Nephron progenitor cell (in vitro differentiated cells): ENCODE results near the gene ZHX3.
A peak's percentile ranks its signal among the peaks of the same experiment; 100 is the strongest.

Experiments
- DNase-seq: peaks from one replicate; pipeline ENCODE4 v3.0.0; 2021
- H3K27ac Mint-ChIP-seq: 2 replicates; pipeline ENCODE4 v1.8.0; 2021; ENCODE audit warnings: mild to moderate bottlenecking, moderate library complexity, mixed read lengths
- H3K27me3 Mint-ChIP-seq: 2 replicates; pipeline ENCODE4 v1.8.0; 2021; ENCODE audit warnings: mild to moderate bottlenecking, low read depth, mixed read lengths; ENCODE audit not compliant: poor library complexity
- H3K36me3 Mint-ChIP-seq: 2 replicates; pipeline ENCODE4 v1.8.0; 2021; ENCODE audit warnings: low read depth, mixed read lengths
- H3K4me1 Mint-ChIP-seq: 2 replicates; pipeline ENCODE4 v1.8.0; 2021; ENCODE audit warnings: mixed read lengths
- H3K4me3 Mint-ChIP-seq: 2 replicates; pipeline ENCODE4 v1.8.0; 2021; ENCODE audit warnings: mild to moderate bottlenecking, moderate library complexity, mixed read lengths
- H3K9me3 Mint-ChIP-seq: 2 replicates; pipeline ENCODE4 v1.8.0; 2021; ENCODE audit warnings: mild to moderate bottlenecking, moderate library complexity, mixed read lengths
- TF ChIP-seq, protein P1 (sequence below): fragments of 200-600 bp; sonication (generic); IDR thresholded peaks from 2 replicates; pipeline ENCODE4 v1.5.0; 2021; ENCODE audit warnings: antibody characterized with exemption

Gene ZHX3

DNA sequence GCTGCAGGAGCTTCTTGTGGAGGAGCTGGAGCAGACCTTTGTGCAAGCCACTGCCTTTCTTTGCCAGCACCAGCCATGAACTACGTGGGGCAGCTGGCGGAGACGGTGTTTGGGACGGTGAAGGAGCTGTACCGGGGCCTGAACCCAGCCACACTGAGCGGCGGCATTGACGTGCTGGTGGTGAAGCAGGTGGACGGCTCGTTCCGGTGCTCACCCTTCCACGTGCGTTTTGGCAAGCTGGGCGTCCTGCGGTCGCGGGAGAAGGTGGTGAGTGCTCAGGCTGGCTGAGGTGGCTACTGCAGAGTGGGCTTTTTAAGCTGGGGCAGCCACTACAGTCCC lies 28.2 kb upstream of the ZHX3 start:
- H3K27me3 Mint-ChIP-seq = peaks cover 6% of the 10 kb centered on the region
- no peak overlapping the region for H3K4me3 Mint-ChIP-seq
- peaks cover 18% of the 10 kb centered on the region for H3K4me1 Mint-ChIP-seq
- no peak for DNase-seq
- TF ChIP-seq, protein P1, sequence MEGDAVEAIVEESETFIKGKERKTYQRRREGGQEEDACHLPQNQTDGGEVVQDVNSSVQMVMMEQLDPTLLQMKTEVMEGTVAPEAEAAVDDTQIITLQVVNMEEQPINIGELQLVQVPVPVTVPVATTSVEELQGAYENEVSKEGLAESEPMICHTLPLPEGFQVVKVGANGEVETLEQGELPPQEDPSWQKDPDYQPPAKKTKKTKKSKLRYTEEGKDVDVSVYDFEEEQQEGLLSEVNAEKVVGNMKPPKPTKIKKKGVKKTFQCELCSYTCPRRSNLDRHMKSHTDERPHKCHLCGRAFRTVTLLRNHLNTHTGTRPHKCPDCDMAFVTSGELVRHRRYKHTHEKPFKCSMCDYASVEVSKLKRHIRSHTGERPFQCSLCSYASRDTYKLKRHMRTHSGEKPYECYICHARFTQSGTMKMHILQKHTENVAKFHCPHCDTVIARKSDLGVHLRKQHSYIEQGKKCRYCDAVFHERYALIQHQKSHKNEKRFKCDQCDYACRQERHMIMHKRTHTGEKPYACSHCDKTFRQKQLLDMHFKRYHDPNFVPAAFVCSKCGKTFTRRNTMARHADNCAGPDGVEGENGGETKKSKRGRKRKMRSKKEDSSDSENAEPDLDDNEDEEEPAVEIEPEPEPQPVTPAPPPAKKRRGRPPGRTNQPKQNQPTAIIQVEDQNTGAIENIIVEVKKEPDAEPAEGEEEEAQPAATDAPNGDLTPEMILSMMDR = no peak
- no peak overlapping the region for H3K27ac Mint-ChIP-seq
- H3K9me3 Mint-ChIP-seq = no peaks in the 10 kb centered on the region
- H3K36me3 Mint-ChIP-seq = no peaks in the 10 kb centered on the region

DNA sequence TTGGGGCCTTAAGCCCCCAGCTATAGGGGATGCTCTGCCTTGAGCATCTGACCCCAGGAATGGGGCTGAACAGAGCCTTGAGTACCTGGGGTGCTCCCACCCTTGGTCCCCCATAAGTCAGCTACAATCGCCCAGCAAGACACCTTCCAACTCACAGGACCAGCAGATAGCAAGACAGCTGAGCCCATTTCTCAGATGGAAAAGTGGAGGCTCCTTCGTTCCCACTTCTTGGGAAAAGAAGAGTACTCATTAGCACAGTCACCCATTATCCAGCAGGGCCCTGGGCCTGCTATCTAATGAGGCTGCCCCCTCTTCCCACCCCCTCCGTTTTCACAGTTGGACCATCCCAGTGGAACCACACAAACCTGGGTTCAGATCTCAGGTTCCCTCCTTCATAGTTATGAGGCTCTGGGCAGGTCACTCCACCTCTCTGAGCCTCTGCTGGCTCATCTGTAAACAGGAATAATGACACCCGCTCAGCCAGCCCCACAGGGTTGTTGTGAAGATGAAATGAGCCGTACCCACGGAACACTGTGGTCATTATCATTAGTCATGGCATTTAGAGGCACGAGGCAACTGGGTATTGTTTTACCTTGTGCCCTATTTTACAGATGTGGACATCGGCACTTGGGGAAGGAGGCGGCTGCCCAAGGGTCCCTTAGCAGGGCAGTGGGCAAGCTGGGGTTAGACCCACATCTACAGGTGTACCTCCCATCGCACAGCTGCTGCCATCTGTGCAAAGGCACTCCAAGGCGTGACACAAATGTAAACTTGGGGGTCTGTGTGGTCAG lies 27.6 kb upstream of the ZHX3 start:
- DNase-seq = no peak
- TF ChIP-seq, protein P1 = no peak
- H3K9me3 Mint-ChIP-seq = no peaks in the 10 kb centered on the region
- peaks cover 6% of the 10 kb centered on the region for H3K27me3 Mint-ChIP-seq
- no peak overlapping the region for H3K27ac Mint-ChIP-seq
- H3K4me3 Mint-ChIP-seq = no peak overlapping the region
- H3K4me1 Mint-ChIP-seq = peaks cover 21% of the 10 kb centered on the region
- H3K36me3 Mint-ChIP-seq = no peaks in the 10 kb centered on the region

DNA sequence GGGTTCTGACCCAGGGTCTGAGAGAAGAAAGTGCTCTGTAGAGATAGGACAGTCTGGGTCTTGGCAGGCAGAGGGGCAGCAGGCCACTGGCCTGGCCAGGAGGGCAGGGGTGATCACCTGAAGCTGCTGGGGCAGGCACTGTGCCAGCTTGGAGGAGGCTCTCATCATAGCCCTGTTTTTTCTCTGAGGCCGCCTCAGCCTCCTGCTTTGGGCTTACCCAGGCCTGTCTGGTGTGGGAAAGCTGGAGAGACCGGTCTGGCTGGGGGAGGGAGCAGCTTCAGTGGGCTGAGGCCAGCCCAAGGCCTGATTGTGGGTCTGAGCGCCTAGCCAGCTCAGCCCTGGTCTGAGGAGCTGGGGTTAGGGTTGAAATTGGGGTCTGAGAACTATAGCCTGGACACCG lies 26.9 kb upstream of the ZHX3 start:
- no peaks in the 10 kb centered on the region for H3K9me3 Mint-ChIP-seq
- H3K36me3 Mint-ChIP-seq = no peaks in the 10 kb centered on the region
- no peak for DNase-seq
- H3K27me3 Mint-ChIP-seq = peaks cover 10% of the 10 kb centered on the region
- no peak overlapping the region for H3K4me3 Mint-ChIP-seq
- H3K4me1 Mint-ChIP-seq = peaks cover 27% of the 10 kb centered on the region
- TF ChIP-seq, protein P1 = no peak
- H3K27ac Mint-ChIP-seq = no peak overlapping the region

DNA sequence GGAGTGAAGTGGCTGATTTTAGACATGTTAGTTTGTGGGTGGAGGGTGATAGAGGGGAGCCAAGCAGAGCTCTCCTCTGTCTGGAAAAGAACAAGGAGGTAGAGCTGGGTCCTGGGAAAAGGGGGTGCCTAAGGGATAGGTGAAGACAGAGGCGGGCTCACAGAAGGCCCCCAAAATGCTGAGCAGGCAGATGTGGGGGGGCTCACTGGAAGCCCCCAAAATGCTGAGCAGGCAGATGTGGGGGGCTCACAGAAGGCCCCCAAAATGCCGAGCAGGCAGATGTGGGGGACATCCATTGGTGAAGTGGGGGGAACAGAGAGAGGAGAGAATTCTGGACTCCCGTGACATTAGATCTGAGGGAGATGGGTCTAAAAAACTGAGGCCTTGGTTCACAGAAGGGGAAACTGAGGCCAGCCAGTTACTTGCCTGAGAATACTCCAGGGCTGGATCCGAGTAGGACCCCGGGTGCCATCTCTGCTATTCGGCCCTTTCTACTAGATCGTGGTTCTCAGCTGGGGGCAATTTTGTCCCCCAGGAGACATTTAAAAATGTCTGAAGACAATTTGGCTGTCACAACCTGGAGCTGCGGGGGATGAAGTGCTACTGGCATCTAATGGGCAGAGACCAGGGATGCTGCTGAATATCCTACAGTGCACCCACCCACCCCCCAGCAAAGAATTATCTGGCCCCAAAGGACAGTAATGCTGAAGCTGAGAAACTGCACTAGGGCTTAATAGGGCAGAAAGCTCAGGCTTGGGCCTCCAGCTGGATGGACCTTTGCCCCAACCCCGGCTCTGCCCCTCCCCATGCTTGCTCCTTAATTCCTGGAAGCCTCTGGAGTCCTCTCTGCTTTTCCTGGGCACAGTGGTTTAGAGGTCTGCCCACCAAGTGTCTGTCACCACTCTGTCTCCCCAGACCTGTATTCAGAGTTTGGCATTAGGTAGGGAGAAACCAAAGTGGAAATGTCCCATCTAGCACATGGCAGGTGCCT lies 25.2 kb upstream of the ZHX3 start:
- Mint-ChIP-seq H3K27me3 (peaks cover 16% of the 10 kb centered on the region), H3K36me3 (no peaks in the 10 kb centered on the region), H3K4me3 (no peak overlapping the region), H3K27ac (peak overlapping the region; percentile 16), H3K4me1 (peaks cover 32% of the 10 kb centered on the region), H3K9me3 (no peaks in the 10 kb centered on the region)
- no peak for DNase-seq
- TF ChIP-seq, protein P1 = no peak

DNA sequence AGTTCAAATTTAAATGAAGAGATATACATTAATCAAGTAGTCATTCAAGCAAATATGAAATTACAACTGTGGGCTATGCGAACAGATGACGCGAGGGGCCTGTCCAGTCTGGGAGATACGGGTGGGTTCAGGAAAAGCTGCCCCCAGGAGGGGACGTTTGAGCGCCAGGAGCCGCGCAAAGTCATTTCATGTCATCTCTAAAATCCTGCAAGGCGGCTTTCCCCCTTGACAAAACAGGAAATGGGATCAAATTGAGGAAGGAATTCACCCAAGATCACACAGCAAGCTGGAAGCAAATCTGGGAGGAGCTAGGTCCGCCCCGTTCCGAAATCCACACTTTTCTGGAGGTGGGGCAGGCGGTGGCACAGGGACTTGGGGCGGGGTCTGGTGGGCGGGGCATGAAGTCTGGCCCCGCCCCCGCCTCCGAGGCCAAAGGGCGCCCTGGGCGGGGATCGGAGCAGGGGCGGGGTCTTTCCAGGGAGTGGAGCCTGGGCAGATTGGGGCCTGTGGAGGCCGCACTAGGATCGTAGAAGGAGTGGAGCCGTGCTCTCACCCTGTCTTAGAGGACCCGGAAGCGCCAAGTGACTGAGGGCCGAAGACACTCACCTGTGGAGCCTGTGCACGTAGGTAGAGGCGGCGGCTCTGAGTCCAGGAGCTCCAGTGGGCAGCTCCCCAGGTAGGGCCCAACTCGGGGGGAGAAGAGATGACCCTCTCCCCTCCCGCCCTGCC lies 23.0 kb upstream of the ZHX3 start, which contains the start of gene LPIN3:
Gene LPIN3, plus strand, starts transcription at position 495 of the 729 bp plus-strand sequence. CDS start 4,983 bp downstream, outside the sequence.
- Mint-ChIP-seq H3K4me1 (peaks cover 29% of the 10 kb centered on the region), H3K36me3 (no peaks in the 10 kb centered on the region), H3K27ac (peak within 1 kb of the TSS; percentile 58), H3K9me3 (no peaks in the 10 kb centered on the region), H3K4me3 (peak within 1 kb of the TSS; percentile 83), H3K27me3 (peaks cover 12% of the 10 kb centered on the region)
- TF ChIP-seq, protein P1 = peak; percentile 22
- DNase-seq = peak; percentile 94
